Activated CD8-positive, alpha-beta memory T cell treated with anti-CD3 and anti-CD28 coated beads, Interleukin-2, amount 50 U/mL, for 1 hour (primary cell): ENCODE data around the gene KCTD10.
"Not testable (repeated sequence)": the region's sequence is repeated elsewhere in the genome, so short reads cannot be mapped to it uniquely, and the experiment has no call there.

Experiments used
- DNase-seq: peaks from one replicate; pipeline ENCODE4 v3.0.0-alpha.2; 2020; ENCODE audit errors: extremely low read depth

KCTD10 gene

GRCh38 chr12:109473526-109474270 lies 3.4 kb downstream of the KCTD10 start:
- DNase-seq, result not testable (repeated sequence)

DNA sequence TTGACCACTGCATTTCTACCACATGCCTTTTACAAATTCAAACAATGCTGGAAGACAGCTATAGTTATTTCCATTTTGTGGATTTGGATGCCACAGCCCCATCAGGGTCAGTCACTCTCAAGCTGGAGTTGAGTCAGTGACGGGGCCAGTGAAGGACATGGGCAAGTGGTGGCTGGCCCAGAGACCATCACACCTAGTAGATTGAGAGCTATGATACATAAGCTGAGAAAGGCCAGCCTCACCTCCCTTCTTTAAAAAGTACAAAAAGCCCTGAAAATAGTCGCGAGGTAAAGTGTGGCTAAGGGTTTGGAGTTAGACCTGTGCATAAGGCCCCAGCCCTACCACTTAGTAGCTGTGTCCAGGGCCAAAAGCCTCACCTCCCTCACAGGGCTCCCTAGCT lies 4.1 kb downstream of the KCTD10 start:
- no peak for DNase-seq

DNA sequence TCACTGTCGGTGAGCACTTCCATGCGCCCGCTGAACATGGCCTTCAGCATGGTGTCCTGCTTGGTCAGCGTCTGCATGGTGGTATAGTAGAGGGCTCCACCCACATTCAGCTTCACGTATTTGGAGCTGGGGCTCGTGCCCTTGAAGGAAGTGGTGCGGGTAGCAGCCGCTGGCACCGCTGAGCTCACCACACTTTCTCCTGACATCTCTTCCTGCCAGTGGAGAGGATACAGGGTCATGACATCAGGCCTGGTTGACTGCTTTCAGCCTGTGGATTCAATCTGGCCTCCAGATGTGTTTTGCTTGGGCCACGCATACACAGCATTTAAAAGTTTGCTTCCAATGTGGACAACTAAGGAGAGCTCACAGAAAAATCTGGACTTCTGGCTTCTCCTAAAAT lies 7.6 kb downstream of the KCTD10 start:
- no peak for DNase-seq

DNA sequence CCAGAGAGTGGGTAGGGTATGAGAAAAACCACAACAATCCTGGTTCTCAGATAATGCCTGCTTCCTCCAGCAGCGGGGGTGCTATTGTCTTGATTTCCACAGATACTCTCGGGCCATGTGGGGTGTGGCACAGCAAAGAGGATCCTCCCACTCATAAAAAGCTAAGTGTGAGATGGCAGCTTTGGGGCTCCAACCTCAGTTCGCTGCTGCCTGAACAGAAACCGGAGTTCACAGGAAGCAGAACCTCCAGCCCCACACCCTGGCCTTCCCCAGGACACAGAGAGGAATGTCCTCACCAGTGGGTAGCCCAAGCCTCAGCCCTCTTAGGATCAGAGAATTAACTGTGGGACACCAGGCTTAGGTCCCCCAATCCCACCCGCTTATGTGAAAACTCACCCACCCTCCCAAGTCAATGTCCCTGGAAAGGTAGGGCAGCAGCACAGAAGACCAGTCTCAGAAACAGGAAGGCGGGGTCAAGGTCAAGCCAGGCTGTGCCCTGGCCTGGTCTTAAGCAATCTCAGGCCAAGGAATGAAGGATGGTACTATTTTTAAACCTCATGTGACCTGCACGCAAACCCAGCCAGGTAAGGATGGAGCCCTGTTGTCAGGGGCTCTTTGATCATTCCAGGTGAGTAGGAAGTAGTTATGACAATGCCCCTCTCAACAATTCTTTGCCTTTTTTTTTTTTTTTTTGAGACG lies 9.0 kb downstream of the KCTD10 start:
- DNase-seq, result no peak

DNA sequence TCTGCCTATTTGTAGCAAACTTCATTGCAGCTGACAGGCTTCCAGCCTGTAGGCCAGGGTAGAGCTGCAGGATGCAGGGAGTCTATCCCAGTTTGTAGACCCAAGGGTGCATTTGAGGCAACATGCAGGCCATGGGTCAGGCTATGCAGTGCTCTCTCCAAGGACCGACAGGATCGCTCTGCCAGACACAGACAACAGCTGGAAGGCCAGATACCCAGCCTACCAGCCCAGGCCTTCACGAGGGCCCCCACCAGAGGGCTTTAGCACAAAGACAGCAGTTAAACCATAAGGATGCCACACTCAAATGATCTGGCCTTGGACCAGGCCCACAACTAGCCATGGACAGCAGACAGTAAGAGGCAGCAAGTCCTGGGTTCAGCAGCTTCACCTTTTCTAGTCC lies 10.3 kb downstream of the KCTD10 start:
- DNase-seq, result no peak

DNA sequence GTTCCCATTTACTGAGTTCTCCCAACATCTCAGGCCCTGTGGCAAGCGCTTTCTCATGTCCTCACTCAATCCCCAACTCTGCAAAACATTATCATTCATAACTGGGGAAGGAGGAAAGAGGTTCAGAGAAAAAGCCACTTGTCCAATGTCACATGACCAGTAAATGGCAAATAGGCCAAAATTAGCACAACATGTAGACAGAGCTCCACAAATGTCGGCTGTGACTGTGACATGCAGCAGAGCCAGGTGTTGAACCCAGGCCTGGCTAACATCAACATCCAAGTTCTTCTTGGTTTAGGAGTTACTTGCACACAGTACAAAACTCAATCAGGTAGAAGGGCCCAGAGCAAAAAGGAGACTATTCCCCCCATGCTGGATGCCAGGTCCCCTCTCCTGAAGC lies 10.8 kb downstream of the KCTD10 start:
- no peak for DNase-seq

DNA sequence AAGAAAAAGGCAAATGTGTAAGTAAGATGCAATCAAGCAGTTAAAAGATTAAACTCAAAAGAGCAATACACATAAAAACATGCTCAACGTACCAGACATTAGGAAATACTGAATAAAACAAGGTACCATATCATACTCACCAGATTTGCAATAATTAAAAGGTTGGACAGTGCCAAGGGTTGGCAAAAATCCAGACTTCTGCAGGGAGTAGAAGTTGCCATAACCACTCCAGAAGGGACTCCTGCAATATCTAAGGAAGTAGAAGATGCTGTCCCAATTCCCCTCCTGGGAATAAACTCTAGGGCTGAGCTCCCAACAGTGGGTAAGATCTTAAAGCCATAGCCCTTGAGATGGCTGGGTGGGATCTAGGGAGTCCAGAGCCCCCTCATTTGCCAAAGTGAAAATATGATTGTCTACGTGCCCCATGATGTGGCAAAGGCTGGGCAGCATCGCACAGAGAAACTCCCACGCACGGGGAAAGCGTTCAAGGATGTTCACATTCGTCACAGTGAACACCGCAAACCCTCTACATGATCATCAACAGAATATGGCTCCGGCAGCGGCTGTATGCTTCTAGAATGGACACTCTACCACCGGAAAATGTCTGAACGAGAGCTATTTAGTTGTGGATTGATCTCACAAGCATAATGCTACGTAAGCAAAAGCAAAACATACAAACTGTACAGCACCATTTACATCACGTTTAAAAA lies 12.3 kb downstream of the KCTD10 start:
- no peak for DNase-seq

- DNase-seq, result no peak
Observed at GRCh38 chr12:109463756-109464155, 13.3 kb downstream of the KCTD10 start.

GRCh38 chr12:109462868-109463692 lies 14.0 kb downstream of the KCTD10 start:
- no peak for DNase-seq

GRCh38 chr12:109461846-109462756 lies 15.0 kb downstream of the KCTD10 start:
- no peak for DNase-seq

GRCh38 chr12:109461049-109461845 lies 15.9 kb downstream of the KCTD10 start:
- no peak for DNase-seq

DNA sequence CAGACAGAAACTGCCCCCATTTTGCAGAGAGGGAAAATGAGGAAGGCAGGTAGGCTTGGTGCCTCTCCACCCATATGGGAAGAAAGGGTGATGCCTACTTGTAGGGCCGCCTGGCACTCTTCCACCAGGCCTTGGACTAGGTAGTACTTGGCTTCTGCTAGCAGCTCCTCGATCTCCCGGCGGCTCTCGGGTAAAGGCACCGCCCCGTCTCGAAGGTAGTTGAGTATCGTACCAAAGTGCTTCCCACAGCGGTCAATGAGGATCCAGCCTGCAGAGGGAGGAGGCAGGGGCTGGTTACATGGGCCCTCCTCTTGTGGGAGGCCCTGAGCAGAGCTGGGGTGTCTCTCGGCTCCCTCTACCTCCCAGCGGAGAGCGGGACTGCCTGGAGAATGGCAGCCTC lies 16.6 kb downstream of the KCTD10 start:
- DNase-seq, result no peak

DNA sequence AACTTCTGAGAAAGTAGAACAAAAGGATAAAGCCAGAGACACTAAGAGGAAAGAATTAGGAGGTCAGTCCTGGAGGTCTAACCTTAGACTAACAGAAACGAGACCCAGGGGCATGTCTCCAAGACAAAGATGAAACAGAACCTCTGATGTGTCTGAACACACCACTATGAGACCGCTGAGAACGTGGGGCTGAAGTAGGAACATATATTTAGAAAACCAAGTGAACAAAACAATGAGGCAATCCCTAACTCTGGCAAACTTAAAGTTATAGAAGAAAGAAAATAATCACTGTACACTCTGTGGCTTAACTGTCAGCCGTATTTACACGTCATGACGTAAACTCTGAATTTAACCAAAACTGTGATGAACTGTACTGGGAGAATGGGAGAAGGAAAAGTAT lies 17.9 kb downstream of the KCTD10 start:
- DNase-seq, result no peak

- no peak for DNase-seq
Observed at GRCh38 chr12:109458771-109459208, 18.3 kb downstream of the KCTD10 start.

- DNase-seq, result no peak
Observed at GRCh38 chr12:109458086-109458485, 19.0 kb downstream of the KCTD10 start.

DNA sequence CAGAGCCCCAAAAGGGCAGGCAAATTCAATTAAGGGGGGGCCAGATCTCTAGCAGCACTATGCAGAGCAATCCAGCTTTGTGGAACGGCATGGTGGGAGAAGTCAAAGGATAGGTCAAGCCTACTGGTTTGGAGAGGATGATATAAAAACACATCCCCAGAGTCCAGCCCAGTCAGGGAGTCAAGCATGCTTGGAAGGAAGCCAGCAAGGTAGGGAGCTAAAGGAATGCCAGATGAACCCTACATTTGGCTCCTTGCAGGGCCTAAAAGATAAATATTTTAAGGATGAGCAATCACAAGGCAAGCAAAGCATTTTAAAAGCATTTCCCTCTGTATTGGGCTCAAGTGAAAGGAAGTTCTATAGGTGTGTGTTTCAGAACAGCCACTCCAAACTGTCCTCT lies 21.4 kb downstream of the KCTD10 start:
- DNase-seq, result no peak

- no peak for DNase-seq
Observed at GRCh38 chr12:109452489-109452888, 24.6 kb downstream of the KCTD10 start.

- DNase-seq, result no peak
Observed at GRCh38 chr12:109451400-109451799, 25.7 kb downstream of the KCTD10 start.

- DNase-seq, result no peak
Observed at GRCh38 chr12:109450980-109451379, 26.1 kb downstream of the KCTD10 start.
